CD4-positive, alpha-beta T cell treated with Interleukin-2 at 100 ng/mL for 4 hours (primary cell): Measurements from ENCODE around the gene TMEM63A.
"Not testable (repeated sequence)": the region's sequence is repeated elsewhere in the genome, so short reads cannot be mapped to it uniquely, and the experiment has no call there.

Source experiments
- DNase-seq: peaks from one replicate; pipeline ENCODE4 v3.0.0-alpha.2; 2020; ENCODE audit warnings: low spot score

Gene TMEM63A

GRCh38 chr1:225845097-225845496, 37.1 kb downstream of the TMEM63A start:
- no peak for DNase-seq

GRCh38 chr1:225844236-225845061, 37.7 kb downstream of the TMEM63A start:
- no peak for DNase-seq

DNA sequence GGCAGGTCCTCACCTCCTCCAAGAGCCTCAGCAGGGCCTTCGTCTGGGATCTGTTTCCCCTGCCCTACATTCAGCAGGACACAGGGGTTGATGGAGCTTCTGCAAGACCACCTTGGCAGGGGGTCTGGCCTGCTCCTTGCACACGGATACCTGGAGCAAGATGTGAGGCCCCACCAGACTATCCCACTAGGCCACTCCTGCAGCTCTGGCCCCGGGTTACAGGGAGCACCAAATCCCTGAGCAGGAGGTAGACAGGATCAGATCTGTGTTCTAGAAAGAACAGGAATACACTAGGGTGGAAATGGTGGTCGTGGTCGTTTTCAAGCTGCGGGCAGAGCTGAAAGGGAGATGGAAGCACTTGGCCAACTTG, 38.8 kb downstream of the TMEM63A start:
- no peak for DNase-seq

DNA sequence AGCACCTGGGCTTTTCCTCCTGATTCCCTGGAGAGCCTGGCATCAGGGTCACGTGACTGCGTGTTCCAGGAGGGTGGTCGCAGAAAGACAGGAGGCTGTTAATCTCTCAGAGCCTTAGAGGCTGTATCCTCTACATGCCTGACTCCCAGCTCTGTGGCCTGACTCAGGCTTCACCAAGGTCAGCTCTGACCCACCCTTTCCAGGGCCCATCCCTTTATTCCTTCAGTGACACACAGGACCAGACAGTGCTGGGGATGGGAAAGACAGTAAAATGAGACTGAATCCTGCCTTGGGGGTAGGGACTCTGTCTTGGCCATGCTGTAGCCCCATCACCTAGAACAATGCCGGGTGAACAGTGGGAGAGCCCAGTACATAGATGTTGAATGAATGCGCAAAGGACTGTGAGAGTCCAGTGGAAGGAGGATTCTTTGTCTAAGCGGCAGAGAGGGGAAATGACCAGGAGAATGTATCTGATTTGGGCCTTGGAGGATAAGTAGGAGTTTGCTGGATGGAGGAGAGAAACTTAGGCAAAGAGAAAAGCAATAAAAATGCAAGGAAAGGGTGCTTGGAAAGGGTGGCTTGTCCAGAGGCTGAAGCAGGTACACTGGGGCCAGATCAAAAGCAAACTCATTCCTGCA, 39.3 kb downstream of the TMEM63A start:
- DNase-seq, result no peak

GRCh38 chr1:225842074-225842473, 40.1 kb downstream of the TMEM63A start:
- peak; percentile 20 for DNase-seq

DNA sequence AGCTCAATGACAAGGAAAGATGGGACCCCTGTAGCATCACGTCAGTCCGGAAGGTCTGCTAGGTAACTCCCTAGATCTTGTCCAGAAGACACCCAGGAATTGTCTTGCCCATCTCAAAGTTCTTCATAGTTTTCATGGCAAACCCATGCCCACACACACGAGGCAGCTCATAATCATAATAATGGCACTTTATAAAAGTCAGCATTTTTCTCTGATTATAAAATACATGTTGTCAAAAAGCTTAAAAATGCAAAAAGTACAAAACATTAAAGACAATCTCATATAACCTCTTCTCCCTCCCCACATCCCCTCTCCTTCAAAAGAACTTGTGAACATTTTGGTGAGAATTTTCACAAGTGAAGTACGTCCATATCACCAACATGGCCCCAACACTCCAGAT, 41.5 kb downstream of the TMEM63A start:
- DNase-seq, result no peak

GRCh38 chr1:225840223-225840610, 42.0 kb downstream of the TMEM63A start:
- DNase-seq, result no peak

GRCh38 chr1:225838793-225839192, 43.4 kb downstream of the TMEM63A start:
- DNase-seq, result no peak

- not testable (repeated sequence) for DNase-seq
Observed at GRCh38 chr1:225836296-225836695, 45.9 kb downstream of the TMEM63A start.

DNA sequence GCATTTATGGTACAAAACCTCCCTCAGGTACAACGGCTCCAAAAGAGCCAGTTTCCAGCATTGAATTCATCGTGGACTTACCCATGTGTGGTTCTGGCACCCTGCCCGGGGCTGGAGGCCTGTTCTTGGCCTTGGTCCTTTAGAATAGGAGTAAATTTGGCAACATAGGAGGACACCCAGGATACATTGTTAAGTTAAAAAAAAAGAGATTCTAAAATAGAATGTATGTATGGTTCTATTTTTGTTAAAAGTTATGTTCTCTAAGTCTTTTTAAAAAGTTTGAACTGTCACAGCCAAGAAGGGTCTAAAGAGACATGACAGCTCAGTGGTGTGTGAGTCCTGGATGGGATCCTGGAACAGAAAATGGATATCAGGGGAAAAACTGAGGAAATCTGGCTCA, 46.3 kb downstream of the TMEM63A start:
- DNase-seq, result no peak

DNA sequence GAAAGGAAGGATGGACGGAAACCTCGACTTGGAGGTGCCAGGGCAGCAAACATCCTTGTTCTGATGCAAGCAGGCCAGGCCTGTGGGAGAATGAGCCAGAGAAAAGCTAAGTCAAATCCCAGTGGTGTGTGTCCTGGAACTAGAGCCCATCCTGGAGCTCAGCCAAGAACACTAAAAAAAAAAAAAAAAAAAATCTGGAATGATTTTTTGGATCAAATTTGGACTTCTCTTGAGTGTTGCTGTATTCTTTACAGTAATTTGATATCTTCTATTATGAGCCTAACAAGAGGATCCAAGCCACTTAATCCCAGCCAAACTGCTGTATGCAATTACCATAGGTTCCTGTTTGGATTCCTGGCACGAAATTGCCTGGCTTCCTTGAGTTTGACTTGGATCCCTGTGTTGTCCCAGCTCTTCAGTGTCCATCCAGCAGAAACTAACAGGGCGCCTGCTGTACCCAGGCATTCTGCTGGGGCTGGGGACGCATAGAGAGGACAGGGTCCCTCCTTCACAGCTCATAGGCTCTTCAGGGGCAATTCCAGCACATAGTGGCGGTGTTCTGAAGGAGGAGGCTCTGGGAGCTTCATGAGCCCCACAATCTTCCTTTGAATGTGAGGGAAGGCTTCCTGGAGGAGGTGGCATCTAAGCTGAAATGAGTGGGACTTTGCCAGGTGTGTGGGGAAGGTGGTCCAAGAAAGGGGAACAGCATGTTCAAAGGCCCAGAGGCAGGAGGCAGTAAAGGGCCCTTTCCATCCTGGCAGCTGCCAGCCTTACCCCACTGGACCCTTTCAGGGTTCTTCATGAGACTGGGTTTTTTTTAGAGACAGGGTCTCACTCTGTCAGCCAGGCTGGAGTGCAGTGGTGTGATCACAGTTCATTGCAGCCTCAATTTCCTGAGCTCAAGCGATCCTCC, 47.5 kb downstream of the TMEM63A start:
- no peak for DNase-seq

DNA sequence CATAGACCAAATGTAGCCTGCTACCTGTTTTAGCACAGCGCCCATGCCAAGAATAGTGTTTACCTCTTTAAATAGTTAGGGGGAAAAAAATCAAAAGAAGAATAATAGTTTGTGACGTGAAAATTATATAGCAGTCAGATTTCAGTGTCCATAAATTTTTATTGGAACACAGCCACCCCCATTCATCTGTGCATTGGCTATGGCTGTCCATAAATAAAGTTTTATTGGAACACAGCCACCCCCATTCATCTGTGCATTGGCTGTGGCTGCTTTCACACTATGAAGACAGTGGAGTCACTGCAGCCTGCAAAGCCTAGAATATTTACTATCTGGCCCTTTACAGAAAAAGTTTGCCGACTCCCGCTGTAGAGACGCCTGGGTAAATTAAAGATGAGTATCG, 51.3 kb downstream of the TMEM63A start:
- no peak for DNase-seq

DNA sequence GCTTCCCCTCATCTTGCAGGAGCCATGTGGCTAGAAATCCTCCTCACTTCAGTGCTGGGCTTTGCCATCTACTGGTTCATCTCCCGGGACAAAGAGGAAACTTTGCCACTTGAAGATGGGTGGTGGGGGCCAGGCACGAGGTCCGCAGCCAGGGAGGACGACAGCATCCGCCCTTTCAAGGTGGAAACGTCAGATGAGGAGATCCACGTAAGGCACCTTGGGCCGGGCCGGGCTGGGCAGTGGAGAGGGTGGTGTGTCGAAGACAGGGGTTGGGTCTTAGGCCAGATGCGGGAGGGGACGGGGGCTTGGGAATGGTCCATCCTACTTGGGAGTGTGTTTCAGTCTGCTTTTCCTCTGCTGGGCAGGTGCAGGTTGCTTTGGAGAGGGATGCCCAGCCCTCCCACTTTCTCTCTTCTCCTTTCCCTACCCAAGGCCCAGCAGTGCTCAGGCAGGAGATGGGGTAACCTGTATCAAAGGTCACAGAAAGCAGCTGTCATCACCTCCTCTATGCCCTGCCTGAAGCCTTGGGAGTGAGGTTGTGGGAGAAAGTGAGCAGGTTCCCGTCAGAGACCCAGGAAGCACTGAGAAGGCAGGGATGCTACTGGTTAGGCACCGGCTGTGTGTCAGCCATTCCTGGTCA, 53.4 kb downstream of the TMEM63A start:
- DNase-seq, result no peak

DNA sequence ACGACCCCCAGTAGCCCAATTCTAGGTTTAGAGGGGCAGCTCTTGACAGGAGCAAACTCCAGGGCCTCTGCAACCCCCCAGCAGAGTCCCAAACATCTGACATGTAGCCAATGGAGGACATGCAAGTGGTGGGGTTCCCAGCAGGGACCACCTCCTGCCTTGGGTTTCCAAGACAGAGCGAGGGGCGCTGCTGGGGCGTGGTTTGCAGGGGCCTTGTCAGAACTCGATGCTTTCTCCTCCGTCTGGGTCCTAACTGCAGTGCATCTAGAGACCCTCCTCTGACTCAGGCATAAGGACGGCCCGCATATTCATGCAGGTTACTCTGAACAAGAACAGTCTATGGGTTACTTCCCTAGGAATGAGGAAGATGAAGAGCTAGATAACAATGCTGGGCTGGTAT, 55.1 kb downstream of the TMEM63A start:
- no peak for DNase-seq

- DNase-seq, result no peak
Observed at GRCh38 chr1:225825607-225826007, 56.6 kb downstream of the TMEM63A start.

DNA sequence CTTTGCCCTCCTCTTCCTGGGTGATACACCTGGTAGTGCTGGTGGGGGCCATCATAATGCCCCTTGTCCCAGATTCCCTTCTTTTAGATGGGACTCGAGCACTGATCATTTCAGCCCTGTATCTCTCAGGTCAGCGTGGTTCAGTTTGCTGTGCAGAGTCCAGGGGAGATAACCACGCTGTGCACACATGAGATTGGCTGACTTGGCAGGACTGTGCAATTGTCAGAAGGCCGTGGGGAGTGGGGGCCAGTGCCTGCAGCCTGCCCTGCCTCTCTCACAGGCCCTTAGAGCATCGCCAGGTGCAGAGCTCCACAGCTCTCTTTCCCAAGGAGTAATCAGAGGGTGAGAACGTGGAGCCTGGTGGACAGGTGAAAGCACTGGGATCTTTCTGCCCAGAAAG, 57.1 kb downstream of the TMEM63A start:
- DNase-seq, result no peak

GRCh38 chr1:225824533-225824941, 57.6 kb downstream of the TMEM63A start:
- DNase-seq, result no peak

- DNase-seq, result no peak
Observed at GRCh38 chr1:225823811-225824261, 58.3 kb downstream of the TMEM63A start.

GRCh38 chr1:225822655-225823403, 59.4 kb downstream of the TMEM63A start:
- DNase-seq, result no peak

GRCh38 chr1:225820522-225821120, 61.6 kb downstream of the TMEM63A start:
- DNase-seq, result no peak
